AG04450 (cell line): ENCODE data around the gene MACROD2. TPM values are rescaled to one million over a fixed set of nuclear protein-coding genes. Genes with fewer than 3 reads are reported as not detected.

Source experiments
- CTCF ChIA-PET: fragments of 300-600, 350-600 bp; formaldehyde crosslinking; extraction: SDS; loops from one replicate; lab custom pipeline; 2022; ENCODE audit warnings: antibody characterized with exemption, inconsistent platforms; lab: Charles Lee
- POLR2A ChIA-PET: fragments of 350-600 bp; formaldehyde crosslinking; extraction: SDS; loops from one replicate; lab custom pipeline; 2021; ENCODE audit warnings: antibody characterized with exemption, inconsistent platforms; lab: Yijun Ruan, JAX
- DNase-seq: peaks from one replicate; pipeline ENCODE4 v3.0.0-alpha.2; 2011; ENCODE audit warnings: low read depth, low spot score
- H3K27ac ChIP-seq: one replicate; pipeline ENCODE4 v1.5.1; 2012; ENCODE audit warnings: low read depth, low read length, control low read depth
- H3K27me3 ChIP-seq: one replicate; pipeline ENCODE4 v1.6.0; 2012; ENCODE audit warnings: low read length; ENCODE audit not compliant: control insufficient read depth, insufficient read depth
- H3K4me3 ChIP-seq: 2 replicates; pipeline ENCODE4 v1.5.1; 2011; ENCODE audit warnings: mild to moderate bottlenecking, low read depth, low read length, control low read depth
- H3K9me3 ChIP-seq: 2 replicates; pipeline ENCODE4 v1.5.1; 2012; ENCODE audit warnings: low read length; ENCODE audit not compliant: control insufficient read depth, insufficient read depth
- CTCF ChIP-seq: IDR thresholded peaks from 2 replicates; pipeline ENCODE4 v1.5.1; 2011; ENCODE audit warnings: low read depth, low read length, control low read depth, inconsistent platforms
- polyA plus RNA-seq: library from polyadenylated mRNA; depleted of rRNA; stranded (reverse); fragments of >200 nt; gene quantifications from 2 replicates; pipeline ENCODE4 v1.2.3, GENCODE V29; 2011

MACROD2 gene
- polyA plus RNA-seq, 1 experiment = 0.02 TPM

- no peak for TF ChIP-seq CTCF
- CTCF ChIA-PET = no interaction called here
- H3K27me3 ChIP-seq = no peaks in the 10 kb centered on the region
- no peaks in the 10 kb centered on the region for H3K9me3 ChIP-seq
- no peak for DNase-seq
- H3K4me3 ChIP-seq = no peak overlapping the region
- POLR2A ChIA-PET = no interaction called here
- no peak overlapping the region for H3K27ac ChIP-seq
These were observed 955.8 kb downstream of the MACROD2 start for GRCh38 chr20:14951105-14951504.

- CTCF ChIA-PET = interaction anchor here (1.1 kb wide), 1 partner anchor 615 kb away, joined by 3 read pairs; the partner anchor contains the start of gene FLRT3
- POLR2A ChIA-PET = no interaction called here
- Histone ChIP-seq H3K27me3 (no peaks in the 10 kb centered on the region), H3K9me3 (no peaks in the 10 kb centered on the region), H3K4me3 (no peak overlapping the region), H3K27ac (no peak overlapping the region)
- TF ChIP-seq CTCF = no peak
- no peak for DNase-seq
These were observed 956.5 kb downstream of the MACROD2 start for GRCh38 chr20:14951707-14952418.

- Histone ChIP-seq H3K4me3 (no peak overlapping the region), H3K27me3 (no peaks in the 10 kb centered on the region), H3K9me3 (no peaks in the 10 kb centered on the region), H3K27ac (no peak overlapping the region)
- ChIA-PET CTCF (no interaction called here), POLR2A (no interaction called here)
- DNase-seq = no peak
- TF ChIP-seq CTCF = no peak
These were observed 958.4 kb downstream of the MACROD2 start for GRCh38 chr20:14953736-14954135.

GRCh38 chr20:14955399-14955798 is 960.1 kb downstream of the MACROD2 start:
- DNase-seq = no peak
- Histone ChIP-seq H3K27ac (no peak overlapping the region), H3K4me3 (no peak overlapping the region), H3K27me3 (no peaks in the 10 kb centered on the region), H3K9me3 (no peaks in the 10 kb centered on the region)
- no peak for TF ChIP-seq CTCF
- CTCF ChIA-PET = no interaction called here
- POLR2A ChIA-PET = no interaction called here

- ChIA-PET POLR2A (no interaction called here), CTCF (no interaction called here)
- no peak for TF ChIP-seq CTCF
- Histone ChIP-seq H3K27ac (no peak overlapping the region), H3K9me3 (no peaks in the 10 kb centered on the region), H3K27me3 (no peaks in the 10 kb centered on the region), H3K4me3 (no peak overlapping the region)
- DNase-seq = no peak
These were observed 960.7 kb downstream of the MACROD2 start for GRCh38 chr20:14956026-14956425.
